Stimulated activated CD4-positive, alpha-beta T cell treated with anti-CD3 and anti-CD28 coated beads, Interleukin-1b, Interleukin-23, amount 100 ng/mL, for 24 hours (primary cell): ENCODE data around the gene EIF4EBP2.
A peak's percentile ranks its signal among the peaks of the same experiment; 100 is the strongest.

Source experiments
- DNase-seq, 4 experiments: peaks; one replicate each; pipeline ENCODE4 v3.0.0-alpha.2; 2020; ENCODE audit warnings: low read depth in 4 of 4, low spot score in 1 of 4

Gene EIF4EBP2

GRCh38 chr10:70459774-70460490, 56.0 kb downstream of the EIF4EBP2 start:
- DNase-seq = no peak

GRCh38 chr10:70461397-70462348, 57.7 kb downstream of the EIF4EBP2 start:
- peak in 2 of 4 experiments; percentile 28 to 30 for DNase-seq

- DNase-seq = no peak
Measured at GRCh38 chr10:70462349-70462984, 58.5 kb downstream of the EIF4EBP2 start.

GRCh38 chr10:70465278-70465677, 61.3 kb downstream of the EIF4EBP2 start:
- no peak for DNase-seq

GRCh38 chr10:70465832-70466231, 61.9 kb downstream of the EIF4EBP2 start:
- DNase-seq = no peak

- DNase-seq = no peak
Measured at GRCh38 chr10:70466951-70467350, 63.0 kb downstream of the EIF4EBP2 start.

GRCh38 chr10:70472799-70473454, 69.0 kb downstream of the EIF4EBP2 start:
- DNase-seq = no peak

GRCh38 chr10:70474780-70475179, 70.8 kb downstream of the EIF4EBP2 start:
- DNase-seq = no peak

GRCh38 chr10:70475661-70476060, 71.7 kb downstream of the EIF4EBP2 start:
- no peak for DNase-seq

GRCh38 chr10:70476249-70477035, 72.5 kb downstream of the EIF4EBP2 start:
- DNase-seq = no peak

- DNase-seq = peak; percentile 41 to 69 (median 51)
Measured at GRCh38 chr10:70477661-70478162, 73.8 kb downstream of the EIF4EBP2 start.
